ENCODE measurements around the gene VPS16.

- TF ChIP-seq CTCF (conservative IDR thresholded peaks at IDR 0.05; ENCODE audit: low read length), result no peak
- no peak for TF ChIP-seq EZH2phosphoT487 (IDR thresholded peaks at IDR 0.05; ENCODE audit: borderline replicate concordance, low read depth, low read length)
These were observed 22.5 kb upstream of the VPS16 start for GRCh38 chr20:2817891-2818595.
